ENCODE results near the gene FCER1G.

GRCh38 chr1:161242313-161242712 lies 27.2 kb downstream of the FCER1G start:
- TF ChIP-seq POLR2A (IDR thresholded peaks at IDR 0.05; ENCODE audit: low read depth) = no peak
- TF ChIP-seq EP300 (IDR thresholded peaks at IDR 0.05) = no peak
- no peak for TF ChIP-seq CTCF (IDR thresholded peaks at IDR 0.05)
- no peak for TF ChIP-seq POLR2AphosphoS5 (IDR thresholded peaks at IDR 0.05)
